GM12878 (cell line): ENCODE measurements around the gene DLG2. TPM values are rescaled to one million over a fixed set of nuclear protein-coding genes. Genes with fewer than 3 reads are reported as not detected.

ENCODE experiments used
- ATAC-seq: fragments of 200-7000 bp; cut with Tn5 transposase; 3 replicates; pipeline ENCODE4 v1.9.1; 2020; ENCODE audit warnings: mild to moderate bottlenecking, moderate library complexity
- BruUV-seq: library from RNA; stranded (reverse); fragments of 400-500 nt; replicated peaks from 2 replicates; lab custom pipeline; 2021; lab: Mats Ljungman, UMichigan
- CTCF ChIA-PET: fragments of 300-600 bp; sonication (Branson Sonifier 250); formaldehyde crosslinking; extraction: SDS; loops from one replicate; lab custom pipeline; 2021; ENCODE audit warnings: inconsistent platforms; lab: Yijun Ruan, JAX
- POLR2A ChIA-PET: fragments of 350-600 bp; formaldehyde crosslinking; extraction: SDS; loops from one replicate; lab custom pipeline; 2021; ENCODE audit warnings: inconsistent platforms; lab: Charles Lee
- RAD21 ChIA-PET: fragments of 300-600 bp; sonication (Branson Sonifier 250); formaldehyde crosslinking; loops from one replicate; lab custom pipeline; 2023; ENCODE audit warnings: antibody characterized with exemption; ENCODE audit not compliant: unreplicated experiment; lab: Charles Lee
- SMC1A ChIA-PET: fragments of 300-600 bp; sonication (Branson Sonifier 250); formaldehyde crosslinking; loops from one replicate; lab custom pipeline; 2023; ENCODE audit not compliant: unreplicated experiment, uncharacterized antibody; lab: Charles Lee
- DNase-seq: peaks from one replicate; pipeline ENCODE4 v3.0.0-alpha.2; 2011; ENCODE audit warnings: low read depth, low spot score
- FAIRE-seq: peaks from 3 replicates; lab custom pipeline; 2011; peaks lifted over from hg19 to GRCh38; lab: Jason Lieb, UNC
- H2AFZ ChIP-seq: 2 replicates; pipeline ENCODE4 v1.6.0; 2011; ENCODE audit warnings: low read depth, low read length, control low read depth; ENCODE audit not compliant: control insufficient read depth
- H3K27ac ChIP-seq: 2 replicates; pipeline ENCODE4 v1.5.1; 2011; ENCODE audit warnings: control low read depth; ENCODE audit not compliant: control insufficient read depth, insufficient read depth
- H3K27me3 ChIP-seq, 2 experiments: replicated peaks in 1 of 2; 2 replicates each; pipeline versions ENCODE4 v1.6.0 to v1.6.1; 2011; ENCODE audit warnings: low read length in 1 of 2; ENCODE audit not compliant: control insufficient read depth in 2 of 2, insufficient read depth in 2 of 2
- H3K36me3 ChIP-seq, 2 experiments: 2 replicates each; pipeline ENCODE4 v1.5.1; 2011; ENCODE audit warnings: low read length in 1 of 2; ENCODE audit not compliant: control insufficient read depth in 2 of 2, insufficient read depth in 2 of 2
- H3K4me1 ChIP-seq: 2 replicates; pipeline ENCODE4 v1.6.1; 2011; ENCODE audit warnings: mild to moderate bottlenecking, low read length, moderate library complexity, mixed read lengths; ENCODE audit not compliant: control insufficient read depth, insufficient read depth
- H3K4me2 ChIP-seq: 2 replicates; pipeline ENCODE4 v1.6.0; 2011; ENCODE audit warnings: control low read depth; ENCODE audit not compliant: control insufficient read depth, insufficient read depth
- H3K4me3 ChIP-seq: fragments of 200-600 bp; sonication (generic); 2 replicates; pipeline ENCODE4 v1.5.1; 2016
- H3K79me2 ChIP-seq: 2 replicates; pipeline ENCODE4 v1.6.0; 2011; ENCODE audit warnings: low read length; ENCODE audit not compliant: control insufficient read depth, insufficient read depth
- H3K9ac ChIP-seq: 2 replicates; pipeline ENCODE4 v1.8.0; 2011; ENCODE audit warnings: low read length, control low read depth, mixed read lengths; ENCODE audit not compliant: control insufficient read depth, insufficient read depth
- H3K9me3 ChIP-seq: replicated peaks from 3 replicates; pipeline ENCODE4 v1.5.1; 2011; ENCODE audit warnings: mild to moderate bottlenecking, low read length; ENCODE audit not compliant: control insufficient read depth, insufficient read depth
- H4K20me1 ChIP-seq: 2 replicates; pipeline ENCODE4 v1.6.0; 2011; ENCODE audit not compliant: control insufficient read depth, insufficient read depth
- CBX3 ChIP-seq: fragments of 200-600 bp; sonication (generic); IDR thresholded peaks from 2 replicates; pipeline ENCODE4 v1.6.1; 2016; ENCODE audit warnings: low read depth, borderline replicate concordance
- ESRRA ChIP-seq: IDR thresholded peaks from 2 replicates; pipeline ENCODE4 v1.6.1; 2012; ENCODE audit warnings: mild to moderate bottlenecking, low read length, improper control_type of control experiment
- IRF3 ChIP-seq: fragments of 450-650 bp; IDR thresholded peaks from 2 replicates; pipeline ENCODE4 v1.6.1; 2014; ENCODE audit warnings: mild to moderate bottlenecking
- JUNB ChIP-seq: IDR thresholded peaks from 2 replicates; pipeline ENCODE4 v1.6.1; 2016; ENCODE audit warnings: antibody characterized with exemption, mild to moderate bottlenecking
- LARP7 ChIP-seq: fragments of 450-650 bp; IDR thresholded peaks from 2 replicates; pipeline ENCODE4 v1.6.1; 2017; ENCODE audit warnings: mild to moderate bottlenecking
- MTA2 ChIP-seq: fragments of 450-650 bp; IDR thresholded peaks from 2 replicates; pipeline ENCODE4 v1.6.1; 2016; ENCODE audit warnings: low read depth, mild to moderate bottlenecking, moderate library complexity
- MYC ChIP-seq: IDR thresholded peaks from 2 replicates; pipeline ENCODE4 v1.6.1; 2011; ENCODE audit warnings: mild to moderate bottlenecking, low read length, moderate library complexity, inconsistent platforms; ENCODE audit not compliant: insufficient read depth, insufficient replicate concordance, insufficient read length, severe bottlenecking
- NBN ChIP-seq: fragments of 450-650 bp; IDR thresholded peaks from 2 replicates; pipeline ENCODE4 v1.6.1; 2016
- RBBP5 ChIP-seq: fragments of 200-600 bp; sonication (generic); conservative IDR thresholded peaks from 2 replicates; pipeline ENCODE4 v1.6.1; 2016
- SIN3A ChIP-seq: IDR thresholded peaks from 2 replicates; pipeline ENCODE4 v1.6.1; 2012; ENCODE audit warnings: low read depth, low read length, improper control_type of control experiment
- SKIL ChIP-seq: fragments of 450-650 bp; IDR thresholded peaks from 2 replicates; pipeline ENCODE4 v1.6.1; 2017; ENCODE audit warnings: mild to moderate bottlenecking, low read depth, inconsistent platforms; ENCODE audit not compliant: poor library complexity, severe bottlenecking
- SP1 ChIP-seq: IDR thresholded peaks from one replicate; pipeline ENCODE4 v1.6.1; 2011; ENCODE audit warnings: low read depth, low read length
- SREBF2 ChIP-seq: IDR thresholded peaks from 2 replicates; pipeline ENCODE4 v1.6.1; 2012; ENCODE audit warnings: mild to moderate bottlenecking, low read length
- SUPT20H ChIP-seq: IDR thresholded peaks from 2 replicates; pipeline ENCODE4 v1.6.1; 2011; ENCODE audit warnings: low read depth, mild to moderate bottlenecking, low read length, moderate library complexity, borderline replicate concordance; ENCODE audit not compliant: control insufficient read depth
- TARDBP ChIP-seq: IDR thresholded peaks from 2 replicates; pipeline ENCODE4 v1.6.1; 2016; ENCODE audit warnings: borderline replicate concordance
- WRNIP1 ChIP-seq: IDR thresholded peaks from 2 replicates; pipeline ENCODE4 v1.6.1; 2011; ENCODE audit warnings: low read depth, low read length, improper control_type of control experiment, borderline replicate concordance
- ZNF207 ChIP-seq: fragments of 450-650 bp; IDR thresholded peaks from 2 replicates; pipeline ENCODE4 v1.6.1; 2014; ENCODE audit warnings: antibody characterized with exemption, mild to moderate bottlenecking, borderline replicate concordance
- ZNF384 ChIP-seq: IDR thresholded peaks from 2 replicates; pipeline ENCODE4 v1.6.1; 2012; ENCODE audit warnings: low read depth, mild to moderate bottlenecking, low read length, improper control_type of control experiment, borderline replicate concordance
- ZSCAN29 ChIP-seq: fragments of 450-650 bp; IDR thresholded peaks from 2 replicates; pipeline ENCODE4 v1.6.1; 2017; ENCODE audit warnings: mild to moderate bottlenecking, moderate library complexity
- ZZZ3 ChIP-seq: IDR thresholded peaks from 2 replicates; pipeline ENCODE4 v1.6.1; 2011; ENCODE audit warnings: low read depth; ENCODE audit not compliant: control insufficient read depth, insufficient read length
- WGBS: methylation state at CpG from one replicate; pipeline ENCODE4 v1.1.6; 2016; ENCODE audit warnings: low lambda C conversion rate; ENCODE audit not compliant: insufficient replicate concordance, insufficient coverage; ENCODE audit errors: missing lambda C conversion rate; 5-methylcytosine and 5-hydroxymethylcytosine counted together
- in situ Hi-C: fragments of 300-500 bp; cut with MboI; formaldehyde crosslinking; loops from 9 replicates; pipeline ENCODE4 v1.14.3; 2018; ENCODE audit warnings: mixed read lengths
- intact Hi-C: fragments of 100-400 bp; cut with micrococcal nuclease; formaldehyde crosslinking; loops from one replicate; pipeline ENCODE4 v1.14.2; 2022; ENCODE audit not compliant: unreplicated experiment
- polyA plus RNA-seq, 11 experiments: library from polyadenylated mRNA; depleted of rRNA in 4 of 11; unstranded in 6 of 11; stranded (reverse) in 5 of 11; fragments of >200 nt; fragmentation: Nextera tagmentation in 4 of 11; fragmentation: Illumina TruSeq in 1 of 11; extraction: Ambion mirVana in 4 of 11; extraction: Trizol in 1 of 11; gene quantifications; 1 replicate in 1 of 11; 2 replicates in 10 of 11; pipeline versions ENCODE4 v1.2.1 to v1.2.3, GENCODE V29; 2011 to 2016; ENCODE audit warnings: inconsistent platforms in 2 of 11, missing spikeins in 2 of 11, low read depth in 1 of 11
- total RNA-seq, 4 experiments: library from RNA; depleted of rRNA in 3 of 4; stranded (reverse); fragments of >200 nt in 3 of 4; fragmentation: Illumina TruSeq in 1 of 4; extraction: Trizol in 1 of 4; gene quantifications; 2 replicates each; pipeline versions ENCODE4 v1.2.1 to v1.2.3, GENCODE V29; 2013 to 2021

The DLG2 gene
- total and polyA plus RNA-seq, 10 of the 15 experiments (the other 5 are each of a cell fraction or from before 2014, with no cell fraction given) = 0.09 to 0.98 (median 0.35) TPM

DNA sequence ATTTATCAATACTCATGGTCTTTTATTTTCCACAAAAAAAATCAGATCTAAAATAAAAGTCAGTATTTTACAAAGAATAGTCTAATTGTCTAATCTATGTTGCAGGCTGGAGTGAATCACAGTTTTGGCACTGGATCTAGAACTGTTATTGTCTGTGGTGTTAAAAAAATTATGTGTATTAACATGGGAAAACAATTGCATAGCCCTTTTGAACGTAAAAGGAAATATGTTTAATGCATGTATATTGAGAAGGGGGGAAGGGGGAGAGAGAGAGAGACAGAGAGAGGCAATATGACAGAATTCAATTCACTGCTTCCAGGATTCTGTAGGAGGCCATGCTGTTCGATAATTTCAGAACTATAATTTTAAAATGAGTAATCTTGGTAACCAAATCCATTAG, 2016.1 kb downstream of the DLG2 start:
- FAIRE-seq = no peak
- Histone ChIP-seq H3K4me1 (peaks cover 28% of the 10 kb centered on the region), H3K36me3 (no peaks in the 10 kb centered on the region), H3K27me3 (no peaks in the 10 kb centered on the region), H3K9me3 (no peaks in the 10 kb centered on the region), H3K4me2 (no peak overlapping the region), H2AFZ (no peak overlapping the region), H3K27ac (no peak overlapping the region), H3K4me3 (no peak overlapping the region), H3K9ac (no peak overlapping the region), H4K20me1 (no peaks in the 10 kb centered on the region), H3K79me2 (no peaks in the 10 kb centered on the region)
- no peak for ATAC-seq
- ChIA-PET SMC1A (no interaction called here), RAD21 (no interaction called here), POLR2A (no interaction called here), CTCF (no interaction called here)
- WGBS = 50% methylated on average over 2 of the region's 2 CpGs
- no peak for TF ChIP-seq SREBF2
- TF ChIP-seq RBBP5 = no peak
- TF ChIP-seq MYC = no peak
- no peak for TF ChIP-seq IRF3
- no peak for TF ChIP-seq SIN3A
- TF ChIP-seq MTA2 = no peak
- TF ChIP-seq WRNIP1 = no peak
- no peak for TF ChIP-seq ESRRA
- no peak for TF ChIP-seq ZNF384
- TF ChIP-seq NBN = no peak
- TF ChIP-seq TARDBP = no peak
- no peak for TF ChIP-seq ZSCAN29
- TF ChIP-seq ZZZ3 = no peak
- TF ChIP-seq CBX3 = no peak
- no peak for TF ChIP-seq LARP7
- no peak for TF ChIP-seq SP1
- TF ChIP-seq SKIL = no peak
- no peak for TF ChIP-seq SUPT20H
- no peak for TF ChIP-seq JUNB
- TF ChIP-seq ZNF207 = no peak
- no TSS peak for BruUV-seq
- intact Hi-C loops (no loop called here), in situ Hi-C loops (no loop called here)
- no peak for DNase-seq
